GM10248 (cell line): ENCODE measurements around the gene SLBP.

Source experiments
- CTCF ChIA-PET: fragments of 300-600 bp; sonication (Branson Sonifier 250); formaldehyde crosslinking; extraction: SDS; loops from one replicate; lab custom pipeline; 2021; ENCODE audit warnings: antibody characterized with exemption; lab: Yijun Ruan, JAX
- POLR2A ChIA-PET: fragments of 350-650 bp; sonication (Branson Sonifier 250); formaldehyde crosslinking; extraction: SDS; loops from one replicate; lab custom pipeline; 2020; ENCODE audit warnings: antibody characterized with exemption; lab: Yijun Ruan, JAX
- DNase-seq: peaks from one replicate; pipeline ENCODE4 v3.0.0; 2012; ENCODE audit errors: extremely low spot score
- CTCF ChIP-seq: IDR thresholded peaks from 2 replicates; pipeline ENCODE4 v1.5.1; 2012; ENCODE audit warnings: mild to moderate bottlenecking, low read depth; ENCODE audit errors: extremely low read depth, missing control alignments, control extremely low read depth

SLBP gene

GRCh38 chr4:1651609-1652008, 60.5 kb downstream of the SLBP start:
- CTCF ChIA-PET, result no interaction called here

GRCh38 chr4:1648962-1649361, 63.2 kb downstream of the SLBP start:
- TF ChIP-seq CTCF, result no peak
- no peak for DNase-seq
- ChIA-PET POLR2A (no interaction called here), CTCF (interaction anchor here (1.4 to 1.6 kb wide), 2 partner anchors 9 to 20 kb away, joined by 3 to 4 read pairs; no protein-coding TSS in a partner anchor)

More at GRCh38 chr4:1651609-1652008, 60.5 kb downstream of the SLBP start:
- POLR2A ChIA-PET, result no interaction called here
- no peak for TF ChIP-seq CTCF
- DNase-seq, result no peak

GRCh38 chr4:1647432-1647831, 64.7 kb downstream of the SLBP start:
- no peak for TF ChIP-seq CTCF
- CTCF ChIA-PET, result interaction anchor here (0.8 to 1.6 kb wide), 5 partner anchors 18 to 291 kb away, joined by 3 to 4 read pairs (median 3); no protein-coding TSS in a partner anchor
- POLR2A ChIA-PET, result interaction anchor here (0.7 kb wide), 1 partner anchor 89 kb away, joined by 5 read pairs; no protein-coding TSS in a partner anchor
- DNase-seq, result no peak

- ChIA-PET CTCF (interaction anchor here (0.8 to 1.4 kb wide), 3 partner anchors 17 to 291 kb away, joined by 3 to 4 read pairs (median 3); no protein-coding TSS in a partner anchor), POLR2A (no interaction called here)
- TF ChIP-seq CTCF, result no peak
- DNase-seq, result no peak
Observed at GRCh38 chr4:1646690-1647089, 65.4 kb downstream of the SLBP start.

GRCh38 chr4:1644891-1645657, 67.0 kb downstream of the SLBP start:
- TF ChIP-seq CTCF, result no peak
- ChIA-PET CTCF (no interaction called here), POLR2A (no interaction called here)
- no peak for DNase-seq

GRCh38 chr4:1643971-1644735, 68.0 kb downstream of the SLBP start:
- CTCF ChIA-PET, result no interaction called here
- TF ChIP-seq CTCF, result no peak
- DNase-seq, result no peak
- POLR2A ChIA-PET, result no interaction called here
